ENCODE results near the gene STX16. TPM values are rescaled to one million over a fixed set of nuclear protein-coding genes. Genes with fewer than 3 reads are reported as not detected.

Gene STX16
- total RNA-seq, 1 experiment from 2014 or later = 41.9 TPM

GRCh38 chr20:58639182-58640146 lies 11.6 kb upstream of the STX16 start:
- ChIA-PET CTCF (interaction anchor here (0.6 to 0.7 kb wide), 2 partner anchors 160 to 200 kb away, joined by 3 read pairs; no protein-coding TSS in a partner anchor), POLR2A (no interaction called here)
- in situ Hi-C loops (cut with HindIII; ENCODE audit: low pct_unique_long_range_greater_than_20kb, low sequenced_read_pairs) = no loop called here

DNA sequence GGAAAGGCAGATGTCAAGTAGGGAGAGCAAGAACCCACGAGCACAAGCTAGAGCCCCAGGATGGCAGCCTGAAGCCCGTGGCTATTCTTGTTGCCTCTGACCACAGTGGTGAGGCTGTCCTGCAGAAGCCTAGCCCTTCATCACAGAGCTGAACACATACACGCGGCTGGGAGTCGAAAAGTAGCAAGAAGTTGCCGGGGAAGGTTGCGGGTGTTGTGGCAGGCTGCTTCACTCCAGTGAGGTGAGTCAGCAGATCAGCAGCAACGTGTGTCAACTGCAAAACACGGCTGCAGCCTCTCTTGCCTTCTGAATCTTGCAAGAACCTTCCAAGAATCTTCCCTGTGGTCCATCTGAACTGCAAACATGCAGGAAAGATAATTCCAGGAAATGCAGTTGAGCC lies 10.6 kb upstream of the STX16 start:
- intact Hi-C loops (cut with micrococcal nuclease; ENCODE audit: unreplicated experiment) = no loop called here
- no peak overlapping the region for H3K4me3 ChIP-seq (ENCODE audit: low read depth in 2 of 2, low read length in 2 of 2)
- no peak overlapping the region for H3K27ac ChIP-seq (ENCODE audit: low read length)
- H3K9me3 ChIP-seq (ENCODE audit: control insufficient read depth, insufficient read depth, low read depth, low read length) = no peaks in the 10 kb centered on the region
- POLR2A ChIA-PET = no interaction called here
- ATAC-seq = no peak
- H3K4me1 ChIP-seq (ENCODE audit: control insufficient read depth, insufficient read depth, low read length) = no peaks in the 10 kb centered on the region
- DNase-seq (ENCODE audit: low read depth, low spot score) = no peak
- in situ Hi-C loops (cut with HindIII; ENCODE audit: low pct_unique_long_range_greater_than_20kb, low sequenced_read_pairs) = no loop called here
- no peaks in the 10 kb centered on the region for H3K27me3 ChIP-seq (ENCODE audit: control insufficient read depth, insufficient read depth, low read length)
- no peaks in the 10 kb centered on the region for H3K36me3 ChIP-seq (ENCODE audit: control insufficient read depth, insufficient read depth, low read length)
- no TSS peak for BruUV-seq (replicated peaks)
- CTCF ChIA-PET = no interaction called here
- TF ChIP-seq SIN3A (IDR thresholded peaks at IDR 0.05; ENCODE audit: borderline replicate concordance, insufficient read depth, low read depth, low read length) (no peak), TCF7L2 (IDR thresholded peaks at IDR 0.05; ENCODE audit: low read depth, low read length) (no peak), POLR2AphosphoS5 (IDR thresholded peaks at IDR 0.05; ENCODE audit: low read depth, low read length) (no peak)
- TF ChIP-seq, protein P1, sequence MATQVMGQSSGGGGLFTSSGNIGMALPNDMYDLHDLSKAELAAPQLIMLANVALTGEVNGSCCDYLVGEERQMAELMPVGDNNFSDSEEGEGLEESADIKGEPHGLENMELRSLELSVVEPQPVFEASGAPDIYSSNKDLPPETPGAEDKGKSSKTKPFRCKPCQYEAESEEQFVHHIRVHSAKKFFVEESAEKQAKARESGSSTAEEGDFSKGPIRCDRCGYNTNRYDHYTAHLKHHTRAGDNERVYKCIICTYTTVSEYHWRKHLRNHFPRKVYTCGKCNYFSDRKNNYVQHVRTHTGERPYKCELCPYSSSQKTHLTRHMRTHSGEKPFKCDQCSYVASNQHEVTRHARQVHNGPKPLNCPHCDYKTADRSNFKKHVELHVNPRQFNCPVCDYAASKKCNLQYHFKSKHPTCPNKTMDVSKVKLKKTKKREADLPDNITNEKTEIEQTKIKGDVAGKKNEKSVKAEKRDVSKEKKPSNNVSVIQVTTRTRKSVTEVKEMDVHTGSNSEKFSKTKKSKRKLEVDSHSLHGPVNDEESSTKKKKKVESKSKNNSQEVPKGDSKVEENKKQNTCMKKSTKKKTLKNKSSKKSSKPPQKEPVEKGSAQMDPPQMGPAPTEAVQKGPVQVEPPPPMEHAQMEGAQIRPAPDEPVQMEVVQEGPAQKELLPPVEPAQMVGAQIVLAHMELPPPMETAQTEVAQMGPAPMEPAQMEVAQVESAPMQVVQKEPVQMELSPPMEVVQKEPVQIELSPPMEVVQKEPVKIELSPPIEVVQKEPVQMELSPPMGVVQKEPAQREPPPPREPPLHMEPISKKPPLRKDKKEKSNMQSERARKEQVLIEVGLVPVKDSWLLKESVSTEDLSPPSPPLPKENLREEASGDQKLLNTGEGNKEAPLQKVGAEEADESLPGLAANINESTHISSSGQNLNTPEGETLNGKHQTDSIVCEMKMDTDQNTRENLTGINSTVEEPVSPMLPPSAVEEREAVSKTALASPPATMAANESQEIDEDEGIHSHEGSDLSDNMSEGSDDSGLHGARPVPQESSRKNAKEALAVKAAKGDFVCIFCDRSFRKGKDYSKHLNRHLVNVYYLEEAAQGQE (IDR thresholded peaks at IDR 0.05; ENCODE audit: insufficient read depth in 1 of 2, low read depth in 2 of 2, low read length in 1 of 2) = no peak
- TF ChIP-seq, protein P2, sequence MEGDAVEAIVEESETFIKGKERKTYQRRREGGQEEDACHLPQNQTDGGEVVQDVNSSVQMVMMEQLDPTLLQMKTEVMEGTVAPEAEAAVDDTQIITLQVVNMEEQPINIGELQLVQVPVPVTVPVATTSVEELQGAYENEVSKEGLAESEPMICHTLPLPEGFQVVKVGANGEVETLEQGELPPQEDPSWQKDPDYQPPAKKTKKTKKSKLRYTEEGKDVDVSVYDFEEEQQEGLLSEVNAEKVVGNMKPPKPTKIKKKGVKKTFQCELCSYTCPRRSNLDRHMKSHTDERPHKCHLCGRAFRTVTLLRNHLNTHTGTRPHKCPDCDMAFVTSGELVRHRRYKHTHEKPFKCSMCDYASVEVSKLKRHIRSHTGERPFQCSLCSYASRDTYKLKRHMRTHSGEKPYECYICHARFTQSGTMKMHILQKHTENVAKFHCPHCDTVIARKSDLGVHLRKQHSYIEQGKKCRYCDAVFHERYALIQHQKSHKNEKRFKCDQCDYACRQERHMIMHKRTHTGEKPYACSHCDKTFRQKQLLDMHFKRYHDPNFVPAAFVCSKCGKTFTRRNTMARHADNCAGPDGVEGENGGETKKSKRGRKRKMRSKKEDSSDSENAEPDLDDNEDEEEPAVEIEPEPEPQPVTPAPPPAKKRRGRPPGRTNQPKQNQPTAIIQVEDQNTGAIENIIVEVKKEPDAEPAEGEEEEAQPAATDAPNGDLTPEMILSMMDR (IDR thresholded peaks at IDR 0.05) = no peak

More at GRCh38 chr20:58639182-58640146, 11.6 kb upstream of the STX16 start:
- Histone ChIP-seq H3K4me3 (ENCODE audit: low read depth in 2 of 2, low read length in 2 of 2) (no peak overlapping the region), H3K4me1 (ENCODE audit: control insufficient read depth, insufficient read depth, low read length) (no peaks in the 10 kb centered on the region), H3K36me3 (ENCODE audit: control insufficient read depth, insufficient read depth, low read length) (no peaks in the 10 kb centered on the region), H3K9me3 (ENCODE audit: control insufficient read depth, insufficient read depth, low read depth, low read length) (no peaks in the 10 kb centered on the region), H3K27me3 (ENCODE audit: control insufficient read depth, insufficient read depth, low read length) (no peaks in the 10 kb centered on the region), H3K27ac (ENCODE audit: low read length) (no peak overlapping the region)
- intact Hi-C loops (cut with micrococcal nuclease; ENCODE audit: unreplicated experiment) = no loop called here
- DNase-seq (ENCODE audit: low read depth, low spot score) (no peak), ATAC-seq (peak; percentile 29; the same call in 1 of the 2 replicates)
- TF ChIP-seq SIN3A (IDR thresholded peaks at IDR 0.05; ENCODE audit: borderline replicate concordance, insufficient read depth, low read depth, low read length) (no peak), POLR2AphosphoS5 (IDR thresholded peaks at IDR 0.05; ENCODE audit: low read depth, low read length) (no peak), TCF7L2 (IDR thresholded peaks at IDR 0.05; ENCODE audit: low read depth, low read length) (no peak)
- TF ChIP-seq, protein P2 (IDR thresholded peaks at IDR 0.05) = no peak
- TF ChIP-seq, protein P1 (IDR thresholded peaks at IDR 0.05; ENCODE audit: insufficient read depth in 1 of 2, low read depth in 2 of 2, low read length in 1 of 2) = no peak
- BruUV-seq (replicated peaks) = no TSS peak
